ENCODE measurements around the gene IGFL2. TPM values are rescaled to one million over a fixed set of nuclear protein-coding genes. Genes with fewer than 3 reads are reported as not detected.

Gene IGFL2
- total and polyA plus RNA-seq, 9 of the 15 experiments (the other 6 are each of a cell fraction or from before 2014, with no cell fraction given): 0.42 to 1.7 (median 0.75) TPM; not detected in 2

DNA sequence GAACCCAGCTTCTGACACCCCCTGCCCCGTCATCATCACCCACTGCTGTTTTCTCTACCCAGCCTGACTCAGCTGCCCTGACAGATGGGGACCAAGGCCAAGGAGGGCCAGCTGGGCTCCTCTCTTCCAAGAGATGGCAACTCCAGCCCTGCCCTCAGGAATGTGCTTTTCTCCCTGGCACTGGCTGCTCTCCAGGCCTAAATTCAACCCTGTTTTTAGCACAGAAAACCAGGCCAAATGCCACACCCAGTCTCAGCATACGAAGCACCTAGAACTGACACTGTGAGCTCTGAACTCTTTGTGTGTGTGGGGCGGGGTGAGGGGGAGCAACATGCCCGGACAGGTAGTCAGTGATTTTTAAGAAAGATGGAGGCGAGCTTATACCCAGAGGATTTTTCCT is 58.1 kb downstream of the IGFL2 start:
- Histone ChIP-seq H3K4me1 (replicated peaks in 1 of 2; ENCODE audit: control insufficient read depth in 2 of 2, insufficient read depth in 2 of 2, low read length in 2 of 2) (peaks cover 5 to 12% of the 10 kb centered on the region in 2 experiments), H3K9me3 (replicated peaks; ENCODE audit: control insufficient read depth, insufficient read depth, low read depth, low read length) (no peaks in the 10 kb centered on the region; the same call in 1 of the 2 replicates), H3K36me3 (ENCODE audit: control insufficient read depth, insufficient read depth, low read length) (no peaks in the 10 kb centered on the region), H4K20me1 (replicated peaks; ENCODE audit: control insufficient read depth, insufficient read depth, low read length) (no peaks in the 10 kb centered on the region), H3K27ac (ENCODE audit: extremely low read depth, low read depth, low read length) (no peak overlapping the region), H2AFZ (ENCODE audit: low read depth, low read length) (no peak overlapping the region), H3K27me3 (ENCODE audit: control insufficient read depth in 2 of 2, insufficient read depth in 2 of 2, low read length in 2 of 2) (peaks cover 0 to 5% of the 10 kb centered on the region in 2 experiments; a peak in 1 of 5 replicates), H3K4me2 (ENCODE audit: insufficient read depth, low read length) (no peak overlapping the region), H3K9ac (ENCODE audit: insufficient read depth in 1 of 2, low read depth in 2 of 2, low read length in 2 of 2) (no peak overlapping the region), H3K79me2 (ENCODE audit: control insufficient read depth, insufficient read depth, low read length) (no peaks in the 10 kb centered on the region; the same call in 2 of the 3 replicates), H3K4me3 (no peak overlapping the region), H3K9me1 (ENCODE audit: control insufficient read depth, insufficient read depth, low read length) (no peaks in the 10 kb centered on the region)
- no peak for FAIRE-seq
- intact Hi-C loops (cut with micrococcal nuclease) (no loop called here), in situ Hi-C loops (cut with MboI) (no loop called here)
- ATAC-seq: no peak
- POLR2A ChIA-PET: interaction anchor here (1.5 kb wide), 1 partner anchor 13 kb away, joined by 5 read pairs; no protein-coding TSS in a partner anchor
- 10% methylated on average over 5 of the region's 5 CpGs for WGBS (ENCODE audit: insufficient coverage, low coverage, missing lambda C conversion rate)
- BruUV-seq (replicated peaks): no TSS peak
- DNase-seq (ENCODE audit: extremely low read depth in 1 of 4, low spot score in 3 of 4): no peak
- CTCF ChIA-PET (ENCODE audit: low intra/inter-chr PET ratio): no interaction called here
- TF ChIP-seq, protein P1, sequence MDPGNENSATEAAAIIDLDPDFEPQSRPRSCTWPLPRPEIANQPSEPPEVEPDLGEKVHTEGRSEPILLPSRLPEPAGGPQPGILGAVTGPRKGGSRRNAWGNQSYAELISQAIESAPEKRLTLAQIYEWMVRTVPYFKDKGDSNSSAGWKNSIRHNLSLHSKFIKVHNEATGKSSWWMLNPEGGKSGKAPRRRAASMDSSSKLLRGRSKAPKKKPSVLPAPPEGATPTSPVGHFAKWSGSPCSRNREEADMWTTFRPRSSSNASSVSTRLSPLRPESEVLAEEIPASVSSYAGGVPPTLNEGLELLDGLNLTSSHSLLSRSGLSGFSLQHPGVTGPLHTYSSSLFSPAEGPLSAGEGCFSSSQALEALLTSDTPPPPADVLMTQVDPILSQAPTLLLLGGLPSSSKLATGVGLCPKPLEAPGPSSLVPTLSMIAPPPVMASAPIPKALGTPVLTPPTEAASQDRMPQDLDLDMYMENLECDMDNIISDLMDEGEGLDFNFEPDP (CRISPR knock-in tag; IDR thresholded peaks at IDR 0.05): no peak
- no peak for TF ChIP-seq GTF2F1 (IDR thresholded peaks at IDR 0.05; ENCODE audit: low read depth, low read length)
- no peak for TF ChIP-seq THAP7 (CRISPR knock-in tag; IDR thresholded peaks at IDR 0.05)
- no peak for TF ChIP-seq ZNF232 (CRISPR knock-in tag; IDR thresholded peaks at IDR 0.05)
- no peak for TF ChIP-seq STAT5B (CRISPR knock-in tag; IDR thresholded peaks at IDR 0.05)
- no peak for TF ChIP-seq ETS1 (conservative IDR thresholded peaks at IDR 0.05; ENCODE audit: control insufficient read depth, low read depth, low read length)
- no peak for TF ChIP-seq NFATC3 (IDR thresholded peaks at IDR 0.05)
- no peak for TF ChIP-seq SREBF2 (CRISPR knock-in tag; IDR thresholded peaks at IDR 0.05)
- TF ChIP-seq, protein P2, sequence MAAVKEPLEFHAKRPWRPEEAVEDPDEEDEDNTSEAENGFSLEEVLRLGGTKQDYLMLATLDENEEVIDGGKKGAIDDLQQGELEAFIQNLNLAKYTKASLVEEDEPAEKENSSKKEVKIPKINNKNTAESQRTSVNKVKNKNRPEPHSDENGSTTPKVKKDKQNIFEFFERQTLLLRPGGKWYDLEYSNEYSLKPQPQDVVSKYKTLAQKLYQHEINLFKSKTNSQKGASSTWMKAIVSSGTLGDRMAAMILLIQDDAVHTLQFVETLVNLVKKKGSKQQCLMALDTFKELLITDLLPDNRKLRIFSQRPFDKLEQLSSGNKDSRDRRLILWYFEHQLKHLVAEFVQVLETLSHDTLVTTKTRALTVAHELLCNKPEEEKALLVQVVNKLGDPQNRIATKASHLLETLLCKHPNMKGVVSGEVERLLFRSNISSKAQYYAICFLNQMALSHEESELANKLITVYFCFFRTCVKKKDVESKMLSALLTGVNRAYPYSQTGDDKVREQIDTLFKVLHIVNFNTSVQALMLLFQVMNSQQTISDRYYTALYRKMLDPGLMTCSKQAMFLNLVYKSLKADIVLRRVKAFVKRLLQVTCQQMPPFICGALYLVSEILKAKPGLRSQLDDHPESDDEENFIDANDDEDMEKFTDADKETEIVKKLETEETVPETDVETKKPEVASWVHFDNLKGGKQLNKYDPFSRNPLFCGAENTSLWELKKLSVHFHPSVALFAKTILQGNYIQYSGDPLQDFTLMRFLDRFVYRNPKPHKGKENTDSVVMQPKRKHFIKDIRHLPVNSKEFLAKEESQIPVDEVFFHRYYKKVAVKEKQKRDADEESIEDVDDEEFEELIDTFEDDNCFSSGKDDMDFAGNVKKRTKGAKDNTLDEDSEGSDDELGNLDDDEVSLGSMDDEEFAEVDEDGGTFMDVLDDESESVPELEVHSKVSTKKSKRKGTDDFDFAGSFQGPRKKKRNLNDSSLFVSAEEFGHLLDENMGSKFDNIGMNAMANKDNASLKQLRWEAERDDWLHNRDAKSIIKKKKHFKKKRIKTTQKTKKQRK (IDR thresholded peaks at IDR 0.05; ENCODE audit: borderline replicate concordance, low read depth, low read length): no peak
- no peak for TF ChIP-seq BCLAF1 (IDR thresholded peaks at IDR 0.05; ENCODE audit: borderline replicate concordance in 1 of 2, control insufficient read depth in 1 of 2, low read depth in 2 of 2, low read length in 1 of 2)
- no peak for TF ChIP-seq NUFIP1 (IDR thresholded peaks at IDR 0.05; ENCODE audit: partially characterized antibody)
- TF ChIP-seq MTA1 (IDR thresholded peaks at IDR 0.05; ENCODE audit: borderline replicate concordance): no peak

Data from K562 (cell line).